ENCODE measurements around the gene IFIT3.

IFIT3 gene

GRCh38 chr10:89304026-89304425 is 23.8 kb upstream of the IFIT3 start:
- TF ChIP-seq TEAD4 (IDR thresholded peaks at IDR 0.05) (no peak), EGR1 (IDR thresholded peaks at IDR 0.05) (no peak), USF1 (IDR thresholded peaks at IDR 0.05) (no peak), EP300 (IDR thresholded peaks at IDR 0.05; ENCODE audit: borderline replicate concordance) (no peak), MAX (IDR thresholded peaks at IDR 0.05) (no peak), TAF1 (IDR thresholded peaks at IDR 0.05; ENCODE audit: low read depth) (no peak), FOXM1 (IDR thresholded peaks at IDR 0.05; ENCODE audit: borderline replicate concordance, low read depth) (no peak), CREB1 (IDR thresholded peaks at IDR 0.05; ENCODE audit: low read depth) (no peak), NFIC (IDR thresholded peaks at IDR 0.05) (no peak), CEBPB (IDR thresholded peaks at IDR 0.05) (no peak), YY1 (IDR thresholded peaks at IDR 0.05; ENCODE audit: low read depth) (no peak), TCF12 (IDR thresholded peaks at IDR 0.05; ENCODE audit: low read depth) (no peak), ZBTB7A (IDR thresholded peaks at IDR 0.05; ENCODE audit: low read depth) (no peak), RAD21 (IDR thresholded peaks at IDR 0.05; ENCODE audit: low read depth) (no peak)
- TF ChIP-seq, protein P1, sequence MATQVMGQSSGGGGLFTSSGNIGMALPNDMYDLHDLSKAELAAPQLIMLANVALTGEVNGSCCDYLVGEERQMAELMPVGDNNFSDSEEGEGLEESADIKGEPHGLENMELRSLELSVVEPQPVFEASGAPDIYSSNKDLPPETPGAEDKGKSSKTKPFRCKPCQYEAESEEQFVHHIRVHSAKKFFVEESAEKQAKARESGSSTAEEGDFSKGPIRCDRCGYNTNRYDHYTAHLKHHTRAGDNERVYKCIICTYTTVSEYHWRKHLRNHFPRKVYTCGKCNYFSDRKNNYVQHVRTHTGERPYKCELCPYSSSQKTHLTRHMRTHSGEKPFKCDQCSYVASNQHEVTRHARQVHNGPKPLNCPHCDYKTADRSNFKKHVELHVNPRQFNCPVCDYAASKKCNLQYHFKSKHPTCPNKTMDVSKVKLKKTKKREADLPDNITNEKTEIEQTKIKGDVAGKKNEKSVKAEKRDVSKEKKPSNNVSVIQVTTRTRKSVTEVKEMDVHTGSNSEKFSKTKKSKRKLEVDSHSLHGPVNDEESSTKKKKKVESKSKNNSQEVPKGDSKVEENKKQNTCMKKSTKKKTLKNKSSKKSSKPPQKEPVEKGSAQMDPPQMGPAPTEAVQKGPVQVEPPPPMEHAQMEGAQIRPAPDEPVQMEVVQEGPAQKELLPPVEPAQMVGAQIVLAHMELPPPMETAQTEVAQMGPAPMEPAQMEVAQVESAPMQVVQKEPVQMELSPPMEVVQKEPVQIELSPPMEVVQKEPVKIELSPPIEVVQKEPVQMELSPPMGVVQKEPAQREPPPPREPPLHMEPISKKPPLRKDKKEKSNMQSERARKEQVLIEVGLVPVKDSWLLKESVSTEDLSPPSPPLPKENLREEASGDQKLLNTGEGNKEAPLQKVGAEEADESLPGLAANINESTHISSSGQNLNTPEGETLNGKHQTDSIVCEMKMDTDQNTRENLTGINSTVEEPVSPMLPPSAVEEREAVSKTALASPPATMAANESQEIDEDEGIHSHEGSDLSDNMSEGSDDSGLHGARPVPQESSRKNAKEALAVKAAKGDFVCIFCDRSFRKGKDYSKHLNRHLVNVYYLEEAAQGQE (IDR thresholded peaks at IDR 0.05; ENCODE audit: low read depth), result no peak

DNA sequence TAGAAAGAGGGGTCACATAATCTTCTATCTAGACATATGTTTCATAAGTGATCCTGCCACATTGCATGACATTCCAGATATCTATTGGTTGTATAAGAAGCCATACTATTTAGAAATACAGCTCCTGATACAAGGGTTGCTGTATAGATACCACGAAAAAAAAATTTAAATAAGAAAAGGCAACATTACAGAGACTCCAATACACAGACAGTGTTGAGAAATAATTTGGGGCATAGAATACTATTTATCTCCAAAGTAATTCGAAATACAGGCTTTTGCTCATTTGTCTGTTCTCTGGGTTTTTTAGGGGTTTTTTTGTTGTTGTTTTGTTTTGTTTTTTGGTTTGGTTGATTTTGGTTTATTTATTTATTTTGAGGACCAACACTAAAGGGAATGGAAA is 23.4 kb upstream of the IFIT3 start:
- TF ChIP-seq USF1 (IDR thresholded peaks at IDR 0.05) (no peak), YY1 (IDR thresholded peaks at IDR 0.05; ENCODE audit: low read depth) (no peak), CEBPB (IDR thresholded peaks at IDR 0.05) (no peak), TEAD4 (IDR thresholded peaks at IDR 0.05) (no peak), EGR1 (IDR thresholded peaks at IDR 0.05) (no peak), FOXM1 (IDR thresholded peaks at IDR 0.05; ENCODE audit: borderline replicate concordance, low read depth) (no peak), TCF12 (IDR thresholded peaks at IDR 0.05; ENCODE audit: low read depth) (no peak)
- TF ChIP-seq, protein P1 (IDR thresholded peaks at IDR 0.05; ENCODE audit: low read depth), result no peak

- no peak for TF ChIP-seq CEBPB (IDR thresholded peaks at IDR 0.05)
Observed at GRCh38 chr10:89304925-89305324, 22.9 kb upstream of the IFIT3 start.

GRCh38 chr10:89305766-89306433 is 21.9 kb upstream of the IFIT3 start:
- TF ChIP-seq MAX (IDR thresholded peaks at IDR 0.05) (no peak), YY1 (IDR thresholded peaks at IDR 0.05; ENCODE audit: low read depth) (no peak), RAD21 (IDR thresholded peaks at IDR 0.05; ENCODE audit: low read depth) (no peak), FOXM1 (IDR thresholded peaks at IDR 0.05; ENCODE audit: borderline replicate concordance, low read depth) (no peak), EP300 (IDR thresholded peaks at IDR 0.05; ENCODE audit: borderline replicate concordance) (no peak), NFIC (IDR thresholded peaks at IDR 0.05) (no peak), CREB1 (IDR thresholded peaks at IDR 0.05; ENCODE audit: low read depth) (no peak), USF1 (IDR thresholded peaks at IDR 0.05) (no peak), TAF1 (IDR thresholded peaks at IDR 0.05; ENCODE audit: low read depth) (no peak), CEBPB (IDR thresholded peaks at IDR 0.05) (no peak), EGR1 (IDR thresholded peaks at IDR 0.05) (no peak)
- TF ChIP-seq, protein P1 (IDR thresholded peaks at IDR 0.05; ENCODE audit: low read depth), result no peak

Data from Ishikawa (cell line).